Measurements from ENCODE around the gene NISCH.

The NISCH gene

DNA sequence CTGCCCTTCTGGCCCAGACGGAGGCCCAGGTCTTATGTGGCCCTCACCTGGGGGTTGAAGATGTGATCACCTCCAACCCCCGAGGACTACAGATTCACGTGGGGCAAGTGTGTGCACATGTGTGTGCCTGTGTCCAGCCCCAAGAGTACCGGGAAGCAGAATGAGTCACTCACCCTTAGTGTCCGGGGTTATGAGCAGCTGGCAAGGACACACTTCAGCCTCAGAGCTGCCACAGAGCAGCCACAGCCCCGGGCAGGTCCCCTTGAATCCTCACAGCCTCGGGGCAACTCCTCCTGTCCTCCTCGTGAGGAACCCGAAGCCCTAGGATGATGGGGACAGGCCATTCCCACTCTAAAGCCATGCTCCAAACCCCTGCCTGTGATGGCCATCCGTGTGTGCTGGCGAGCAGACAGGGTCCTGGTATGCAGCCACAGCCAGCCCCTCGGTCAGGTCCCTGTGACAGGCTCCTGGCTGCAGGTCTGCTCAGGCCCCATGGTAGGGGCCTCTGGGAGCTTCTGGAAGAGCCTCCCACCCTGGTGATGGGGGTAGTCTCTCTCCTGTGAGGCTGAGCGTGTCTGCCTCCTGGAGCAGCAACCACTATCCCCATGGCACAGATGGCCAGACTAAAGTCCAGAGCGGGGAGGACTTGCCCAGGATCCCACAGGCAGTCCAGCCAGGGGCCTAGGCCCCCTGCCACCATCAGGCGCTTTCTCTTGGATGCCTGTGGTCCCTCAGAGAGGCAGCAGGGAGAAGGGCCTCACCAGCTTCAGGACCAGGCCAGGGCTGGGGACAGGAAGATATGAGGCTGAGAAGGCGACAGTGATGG, 40.6 kb downstream of the NISCH start:
- Histone ChIP-seq H3K27ac (ENCODE audit: low read depth, low read length) (no peak overlapping the region), H3K4me1 (ENCODE audit: control insufficient read depth, insufficient read depth, low read length) (no peaks in the 10 kb centered on the region), H3K9me3 (ENCODE audit: control insufficient read depth, insufficient read depth, low read depth, low read length) (no peaks in the 10 kb centered on the region), H3K36me3 (ENCODE audit: control insufficient read depth, insufficient read depth, low read length) (peaks cover 23% of the 10 kb centered on the region), H3K4me3 (ENCODE audit: low read depth, low read length) (no peak overlapping the region), H3K9ac (ENCODE audit: low read length) (no peak overlapping the region), H3K27me3 (ENCODE audit: control insufficient read depth, insufficient read depth, low read length) (no peaks in the 10 kb centered on the region)

DNA sequence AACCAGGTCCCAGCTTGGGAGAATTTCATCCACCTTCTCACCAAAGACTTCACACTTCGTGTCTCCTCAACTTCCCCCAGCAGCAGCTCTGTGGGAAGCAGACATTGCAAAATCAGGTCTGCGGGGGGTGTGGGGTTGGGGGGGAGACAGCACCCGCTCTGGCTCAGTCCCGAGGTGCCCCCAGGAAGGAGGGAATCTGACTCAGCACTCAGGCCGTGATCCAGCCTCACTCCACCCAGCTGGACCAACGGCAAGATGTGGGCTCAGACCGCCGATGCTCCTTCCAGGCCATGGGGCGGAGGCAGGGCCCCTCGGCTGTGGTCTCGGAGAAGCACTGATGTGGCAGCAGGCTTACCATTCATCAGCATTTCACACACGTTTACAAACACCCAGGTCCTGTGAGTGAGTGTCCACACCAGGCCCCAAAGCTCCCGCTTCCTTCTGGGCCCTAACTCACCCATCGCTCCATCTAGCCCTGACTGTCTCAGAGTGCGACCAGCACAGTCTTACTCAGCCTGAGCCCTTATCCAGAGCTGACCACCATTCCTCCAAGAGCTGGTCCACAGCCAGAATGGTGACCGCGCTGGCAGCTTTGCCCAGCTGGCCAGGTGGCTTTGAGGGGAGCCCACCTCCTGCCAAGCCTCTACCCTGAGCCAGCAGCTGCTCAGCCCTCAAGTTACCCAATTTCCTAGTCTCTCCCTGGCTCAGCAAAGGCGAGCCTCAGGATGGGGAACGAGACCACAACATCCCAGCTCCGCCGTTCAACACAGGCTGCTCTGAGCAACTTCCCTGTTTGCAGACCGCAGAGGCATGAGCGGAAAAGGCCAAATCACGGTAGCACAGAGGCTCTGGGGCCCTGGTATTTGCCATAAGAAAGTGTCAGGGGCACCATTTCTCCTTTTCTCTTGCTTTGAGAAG, 43.0 kb downstream of the NISCH start:
- Histone ChIP-seq H3K27ac (ENCODE audit: low read depth, low read length) (no peak overlapping the region), H3K9ac (ENCODE audit: low read length) (no peak overlapping the region), H3K4me1 (ENCODE audit: control insufficient read depth, insufficient read depth, low read length) (no peaks in the 10 kb centered on the region), H3K36me3 (ENCODE audit: control insufficient read depth, insufficient read depth, low read length) (no peaks in the 10 kb centered on the region; the same call in 1 of the 2 replicates), H3K27me3 (ENCODE audit: control insufficient read depth, insufficient read depth, low read length) (no peaks in the 10 kb centered on the region), H3K4me3 (ENCODE audit: low read depth, low read length) (no peak overlapping the region), H3K9me3 (ENCODE audit: control insufficient read depth, insufficient read depth, low read depth, low read length) (no peaks in the 10 kb centered on the region)

DNA sequence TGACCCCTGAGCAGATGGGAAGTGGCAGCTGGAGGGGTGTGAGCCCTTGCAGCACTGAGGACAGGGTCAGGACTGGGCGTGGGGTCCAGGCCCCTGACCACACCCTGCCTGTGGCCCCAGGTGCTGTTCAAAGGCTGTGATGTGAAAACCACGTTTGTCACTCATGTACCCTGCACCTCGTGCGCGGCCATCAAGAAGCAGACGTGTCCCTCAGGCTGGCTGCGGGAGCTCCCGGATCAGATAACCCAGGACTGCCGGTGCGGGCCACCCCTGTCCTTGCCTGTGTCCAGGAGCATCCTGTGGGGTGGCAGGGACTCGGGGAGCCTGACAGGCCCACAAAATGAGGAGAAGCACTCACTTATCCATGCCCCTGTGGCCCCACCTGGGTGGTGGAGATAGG, 45.6 kb downstream of the NISCH start:
- Histone ChIP-seq H3K4me1 (ENCODE audit: control insufficient read depth, insufficient read depth, low read length) (no peaks in the 10 kb centered on the region; the same call in 1 of the 2 replicates), H3K9ac (ENCODE audit: low read length) (no peak overlapping the region), H3K27ac (ENCODE audit: low read depth, low read length) (no peak overlapping the region), H3K36me3 (ENCODE audit: control insufficient read depth, insufficient read depth, low read length) (no peaks in the 10 kb centered on the region), H3K27me3 (ENCODE audit: control insufficient read depth, insufficient read depth, low read length) (no peaks in the 10 kb centered on the region), H3K4me3 (ENCODE audit: low read depth, low read length) (no peak overlapping the region), H3K9me3 (ENCODE audit: control insufficient read depth, insufficient read depth, low read depth, low read length) (no peaks in the 10 kb centered on the region)

DNA sequence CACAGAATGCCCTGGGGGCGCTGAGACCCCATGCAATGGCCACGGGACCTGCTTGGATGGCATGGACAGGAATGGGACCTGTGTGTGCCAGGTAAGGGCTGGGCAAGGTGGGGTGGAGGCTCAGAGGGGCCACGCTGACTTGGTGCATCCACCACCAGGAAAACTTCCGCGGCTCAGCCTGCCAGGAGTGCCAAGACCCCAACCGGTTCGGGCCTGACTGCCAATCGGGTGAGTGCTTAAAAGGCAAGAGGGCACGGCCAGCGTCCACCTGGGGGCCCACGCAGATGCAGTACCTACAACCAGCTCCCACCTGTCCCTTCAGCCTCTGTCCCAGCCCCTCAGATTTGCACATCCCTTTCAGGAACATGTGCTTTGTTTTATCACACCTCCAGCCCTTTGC, 46.6 kb downstream of the NISCH start:
- H3K27ac ChIP-seq (ENCODE audit: low read depth, low read length): no peak overlapping the region
- no peaks in the 10 kb centered on the region for H3K9me3 ChIP-seq (ENCODE audit: control insufficient read depth, insufficient read depth, low read depth, low read length)
- H3K4me1 ChIP-seq (ENCODE audit: control insufficient read depth, insufficient read depth, low read length): no peaks in the 10 kb centered on the region; the same call in 1 of the 2 replicates
- H3K9ac ChIP-seq (ENCODE audit: low read length): no peak overlapping the region
- H3K36me3 ChIP-seq (ENCODE audit: control insufficient read depth, insufficient read depth, low read length): no peaks in the 10 kb centered on the region
- no peaks in the 10 kb centered on the region for H3K27me3 ChIP-seq (ENCODE audit: control insufficient read depth, insufficient read depth, low read length)
- no peak overlapping the region for H3K4me3 ChIP-seq (ENCODE audit: low read depth, low read length)

DNA sequence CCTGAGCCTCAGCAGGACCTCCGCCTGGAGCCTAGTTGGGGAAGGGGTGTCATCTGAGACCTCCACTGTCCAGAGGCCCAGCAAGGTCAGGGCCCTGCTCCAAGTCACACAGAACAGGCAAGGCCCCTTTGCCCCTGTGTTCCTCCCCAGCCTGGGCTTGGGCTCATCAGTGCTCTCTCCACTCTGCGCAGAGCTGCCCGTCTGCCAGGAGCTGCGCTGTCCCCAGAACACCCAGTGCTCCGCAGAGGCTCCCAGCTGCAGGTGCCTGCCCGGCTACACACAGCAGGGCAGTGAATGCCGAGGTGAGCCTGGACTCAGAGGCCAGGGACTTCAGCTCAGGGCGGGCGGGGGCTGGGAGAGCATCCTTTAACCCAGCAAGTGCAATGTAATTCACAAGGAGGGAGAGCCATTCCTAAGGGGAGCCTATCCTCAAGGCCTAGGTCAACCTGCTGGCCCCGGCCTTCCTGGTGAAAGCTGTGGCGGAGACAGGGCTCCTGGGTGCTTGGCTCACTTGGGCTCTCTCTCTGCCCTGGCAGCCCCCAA, 47.5 kb downstream of the NISCH start:
- H3K36me3 ChIP-seq (ENCODE audit: control insufficient read depth, insufficient read depth, low read length): no peaks in the 10 kb centered on the region
- H3K9ac ChIP-seq (ENCODE audit: low read length): no peak overlapping the region
- H3K9me3 ChIP-seq (ENCODE audit: control insufficient read depth, insufficient read depth, low read depth, low read length): no peaks in the 10 kb centered on the region
- H3K4me1 ChIP-seq (ENCODE audit: control insufficient read depth, insufficient read depth, low read length): no peaks in the 10 kb centered on the region; the same call in 1 of the 2 replicates
- no peak overlapping the region for H3K27ac ChIP-seq (ENCODE audit: low read depth, low read length)
- H3K4me3 ChIP-seq (ENCODE audit: low read depth, low read length): no peak overlapping the region
- H3K27me3 ChIP-seq (ENCODE audit: control insufficient read depth, insufficient read depth, low read length): no peaks in the 10 kb centered on the region

DNA sequence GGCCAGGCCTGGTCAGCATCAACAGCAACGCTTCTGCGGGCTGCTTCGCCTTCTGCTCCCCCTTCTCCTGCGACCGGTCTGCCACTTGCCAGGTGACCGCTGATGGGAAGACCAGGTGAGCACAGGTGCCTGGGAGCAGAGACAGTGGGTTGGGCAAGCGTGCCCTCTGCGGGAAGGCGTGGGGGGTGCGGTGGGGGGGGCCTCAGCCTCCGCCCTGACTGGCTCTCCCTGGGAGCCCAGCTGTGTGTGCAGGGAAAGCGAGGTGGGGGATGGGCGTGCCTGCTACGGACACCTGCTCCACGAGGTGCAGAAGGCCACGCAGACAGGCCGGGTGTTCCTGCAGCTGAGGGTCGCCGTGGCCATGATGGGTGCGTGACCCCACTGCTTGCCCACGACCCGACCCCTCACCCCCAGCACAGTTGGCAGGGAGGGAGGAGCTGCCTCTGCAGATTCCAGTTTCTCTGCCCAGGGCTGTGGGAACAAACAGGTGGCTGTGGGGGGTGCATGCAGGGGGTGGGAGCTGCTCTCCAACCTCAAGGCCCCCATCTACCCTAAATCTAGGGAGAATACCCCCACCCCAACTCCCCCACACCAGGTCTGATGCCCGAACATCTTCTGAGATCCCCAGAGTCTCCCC, 48.5 kb downstream of the NISCH start:
- no peaks in the 10 kb centered on the region for H3K36me3 ChIP-seq (ENCODE audit: control insufficient read depth, insufficient read depth, low read length)
- no peaks in the 10 kb centered on the region for H3K9me3 ChIP-seq (ENCODE audit: control insufficient read depth, insufficient read depth, low read depth, low read length)
- H3K4me3 ChIP-seq (ENCODE audit: low read depth, low read length): no peak overlapping the region
- H3K27ac ChIP-seq (ENCODE audit: low read depth, low read length): no peak overlapping the region
- H3K9ac ChIP-seq (ENCODE audit: low read length): no peak overlapping the region
- no peaks in the 10 kb centered on the region; the same call in 1 of the 2 replicates for H3K4me1 ChIP-seq (ENCODE audit: control insufficient read depth, insufficient read depth, low read length)
- no peaks in the 10 kb centered on the region for H3K27me3 ChIP-seq (ENCODE audit: control insufficient read depth, insufficient read depth, low read length)

DNA sequence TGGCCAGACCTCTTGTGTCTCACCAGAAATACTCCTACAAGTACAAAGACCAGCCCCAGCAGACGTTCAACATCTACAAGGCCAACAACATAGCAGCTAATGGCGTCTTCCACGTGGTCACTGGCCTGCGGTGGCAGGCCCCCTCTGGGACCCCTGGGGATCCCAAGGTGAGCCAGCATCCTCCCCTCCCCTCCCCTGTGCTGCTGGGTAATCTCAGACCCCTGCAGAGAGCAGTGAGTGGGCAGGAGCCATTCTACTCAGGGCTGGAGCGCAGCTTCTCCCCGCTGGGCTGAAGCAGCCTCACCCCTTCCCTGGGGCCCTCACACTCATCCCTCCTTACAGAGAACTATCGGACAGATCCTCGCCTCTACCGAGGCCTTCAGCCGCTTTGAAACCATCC, 49.6 kb downstream of the NISCH start:
- Histone ChIP-seq H3K4me3 (ENCODE audit: low read depth, low read length) (no peak overlapping the region), H3K9ac (ENCODE audit: low read length) (no peak overlapping the region), H3K9me3 (ENCODE audit: control insufficient read depth, insufficient read depth, low read depth, low read length) (no peaks in the 10 kb centered on the region), H3K4me1 (ENCODE audit: control insufficient read depth, insufficient read depth, low read length) (no peaks in the 10 kb centered on the region; the same call in 1 of the 2 replicates), H3K27me3 (ENCODE audit: control insufficient read depth, insufficient read depth, low read length) (no peaks in the 10 kb centered on the region; the same call in 1 of the 2 replicates), H3K27ac (ENCODE audit: low read depth, low read length) (no peak overlapping the region), H3K36me3 (ENCODE audit: control insufficient read depth, insufficient read depth, low read length) (no peaks in the 10 kb centered on the region)

DNA sequence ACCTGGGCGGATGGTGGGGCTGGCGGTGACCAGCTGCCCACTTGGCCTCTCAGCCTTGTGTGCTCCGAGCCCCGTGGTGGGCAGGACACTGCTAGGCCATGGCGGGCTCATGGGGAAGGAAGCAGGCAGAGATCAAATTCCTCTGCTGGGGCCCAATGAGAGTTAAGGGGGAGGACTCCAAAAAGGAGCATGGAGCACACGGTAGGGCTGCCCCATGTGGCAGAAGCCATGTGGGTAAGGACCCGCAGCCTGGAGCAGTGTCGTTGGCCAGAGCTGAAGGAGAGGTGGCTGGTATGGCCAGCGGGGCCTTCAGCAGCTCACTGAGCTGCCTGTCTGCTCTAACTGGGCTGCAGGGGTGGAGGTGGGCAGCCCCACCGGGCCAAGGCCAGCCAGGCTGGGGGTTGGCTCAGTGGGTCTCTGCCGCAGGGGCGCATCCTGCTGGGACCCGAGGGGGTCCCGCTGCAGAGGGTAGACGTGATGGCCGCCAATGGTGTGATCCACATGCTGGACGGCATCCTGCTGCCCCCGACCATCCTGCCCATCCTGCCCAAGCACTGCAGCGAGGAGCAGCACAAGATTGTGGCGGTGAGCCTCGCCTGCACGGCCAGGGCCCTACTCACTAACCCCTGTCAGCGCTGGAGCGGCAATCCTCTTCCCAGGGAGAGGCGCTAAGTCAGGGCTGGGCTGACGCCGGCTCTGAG, 51.0 kb downstream of the NISCH start:
- Histone ChIP-seq H3K4me3 (ENCODE audit: low read depth, low read length) (no peak overlapping the region), H3K27me3 (ENCODE audit: control insufficient read depth, insufficient read depth, low read length) (no peaks in the 10 kb centered on the region; the same call in 1 of the 2 replicates), H3K27ac (ENCODE audit: low read depth, low read length) (no peak overlapping the region), H3K9me3 (ENCODE audit: control insufficient read depth, insufficient read depth, low read depth, low read length) (no peaks in the 10 kb centered on the region), H3K9ac (ENCODE audit: low read length) (no peak overlapping the region), H3K4me1 (ENCODE audit: control insufficient read depth, insufficient read depth, low read length) (no peaks in the 10 kb centered on the region; the same call in 1 of the 2 replicates), H3K36me3 (ENCODE audit: control insufficient read depth, insufficient read depth, low read length) (no peaks in the 10 kb centered on the region)

DNA sequence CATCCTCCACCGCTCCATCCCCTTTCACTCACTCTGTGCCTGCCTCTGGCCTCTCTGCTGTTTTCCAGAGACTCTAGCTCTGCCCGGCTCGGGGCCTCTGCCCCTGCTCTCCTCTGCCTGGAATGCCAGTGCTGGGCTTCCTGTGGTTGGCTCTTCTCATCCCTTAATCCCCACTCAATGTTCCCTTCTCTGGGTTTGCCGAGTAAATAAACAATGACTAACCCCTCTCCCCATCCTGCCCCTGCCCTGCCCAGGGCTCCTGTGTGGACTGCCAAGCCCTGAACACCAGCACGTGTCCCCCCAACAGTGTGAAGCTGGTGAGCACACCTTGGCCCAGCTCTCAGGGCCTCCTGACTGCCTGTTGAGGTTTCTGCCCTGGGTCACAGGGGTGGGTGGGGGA, 52.0 kb downstream of the NISCH start:
- no peak overlapping the region for H3K4me3 ChIP-seq (ENCODE audit: low read depth, low read length)
- no peak overlapping the region for H3K9ac ChIP-seq (ENCODE audit: low read length)
- no peaks in the 10 kb centered on the region for H3K36me3 ChIP-seq (ENCODE audit: control insufficient read depth, insufficient read depth, low read length)
- peaks cover 1% of the 10 kb centered on the region; the same call in 1 of the 2 replicates for H3K4me1 ChIP-seq (ENCODE audit: control insufficient read depth, insufficient read depth, low read length)
- no peaks in the 10 kb centered on the region; the same call in 1 of the 2 replicates for H3K27me3 ChIP-seq (ENCODE audit: control insufficient read depth, insufficient read depth, low read length)
- H3K27ac ChIP-seq (ENCODE audit: low read depth, low read length): no peak overlapping the region
- no peaks in the 10 kb centered on the region for H3K9me3 ChIP-seq (ENCODE audit: control insufficient read depth, insufficient read depth, low read depth, low read length)

DNA sequence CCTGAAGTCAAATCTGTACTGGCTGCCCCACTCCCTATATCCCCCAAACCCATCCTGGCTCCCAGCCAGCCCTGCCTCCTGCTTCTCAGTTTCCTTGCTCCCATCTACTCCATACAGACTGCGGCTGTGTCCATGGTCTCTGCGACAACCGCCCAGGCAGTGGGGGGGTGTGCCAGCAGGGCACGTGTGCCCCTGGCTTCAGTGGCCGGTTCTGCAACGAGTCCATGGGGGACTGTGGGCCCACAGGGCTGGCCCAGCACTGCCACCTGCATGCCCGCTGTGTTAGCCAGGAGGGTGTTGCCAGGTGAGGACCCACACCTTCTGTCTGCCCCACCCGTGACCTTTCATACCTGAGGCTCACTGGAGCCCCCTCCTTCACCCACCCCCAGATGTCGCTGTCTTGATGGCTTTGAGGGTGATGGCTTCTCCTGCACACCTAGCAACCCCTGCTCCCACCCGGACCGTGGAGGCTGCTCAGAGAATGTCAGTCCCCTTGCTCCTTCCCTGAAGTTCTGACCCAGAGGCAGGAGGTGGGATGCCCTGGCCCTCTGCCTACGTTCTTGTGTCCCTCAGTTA, 54.4 kb downstream of the NISCH start:
- Histone ChIP-seq H3K4me1 (ENCODE audit: control insufficient read depth, insufficient read depth, low read length) (peaks cover 7% of the 10 kb centered on the region), H3K4me3 (ENCODE audit: low read depth, low read length) (no peak overlapping the region), H3K27ac (ENCODE audit: low read depth, low read length) (no peak overlapping the region), H3K9me3 (ENCODE audit: control insufficient read depth, insufficient read depth, low read depth, low read length) (no peaks in the 10 kb centered on the region), H3K36me3 (ENCODE audit: control insufficient read depth, insufficient read depth, low read length) (no peaks in the 10 kb centered on the region), H3K9ac (ENCODE audit: low read length) (no peak overlapping the region), H3K27me3 (ENCODE audit: control insufficient read depth, insufficient read depth, low read length) (no peaks in the 10 kb centered on the region; the same call in 1 of the 2 replicates)
